GM10248 (cell line): ENCODE measurements around the gene MCL1.
"Not testable (repeated sequence)": the region's sequence is repeated elsewhere in the genome, so short reads cannot be mapped to it uniquely, and the experiment has no call there.

Experiments
- CTCF ChIA-PET: fragments of 300-600 bp; sonication (Branson Sonifier 250); formaldehyde crosslinking; extraction: SDS; loops from one replicate; lab custom pipeline; 2021; ENCODE audit warnings: antibody characterized with exemption; lab: Yijun Ruan, JAX
- POLR2A ChIA-PET: fragments of 350-650 bp; sonication (Branson Sonifier 250); formaldehyde crosslinking; extraction: SDS; loops from one replicate; lab custom pipeline; 2020; ENCODE audit warnings: antibody characterized with exemption; lab: Yijun Ruan, JAX
- DNase-seq: peaks from one replicate; pipeline ENCODE4 v3.0.0; 2012; ENCODE audit errors: extremely low spot score
- TF ChIP-seq, protein P1 (sequence below): IDR thresholded peaks from 2 replicates; pipeline ENCODE4 v1.5.1; 2012; ENCODE audit warnings: mild to moderate bottlenecking, low read depth; ENCODE audit errors: extremely low read depth, missing control alignments, control extremely low read depth

MCL1 gene

DNA sequence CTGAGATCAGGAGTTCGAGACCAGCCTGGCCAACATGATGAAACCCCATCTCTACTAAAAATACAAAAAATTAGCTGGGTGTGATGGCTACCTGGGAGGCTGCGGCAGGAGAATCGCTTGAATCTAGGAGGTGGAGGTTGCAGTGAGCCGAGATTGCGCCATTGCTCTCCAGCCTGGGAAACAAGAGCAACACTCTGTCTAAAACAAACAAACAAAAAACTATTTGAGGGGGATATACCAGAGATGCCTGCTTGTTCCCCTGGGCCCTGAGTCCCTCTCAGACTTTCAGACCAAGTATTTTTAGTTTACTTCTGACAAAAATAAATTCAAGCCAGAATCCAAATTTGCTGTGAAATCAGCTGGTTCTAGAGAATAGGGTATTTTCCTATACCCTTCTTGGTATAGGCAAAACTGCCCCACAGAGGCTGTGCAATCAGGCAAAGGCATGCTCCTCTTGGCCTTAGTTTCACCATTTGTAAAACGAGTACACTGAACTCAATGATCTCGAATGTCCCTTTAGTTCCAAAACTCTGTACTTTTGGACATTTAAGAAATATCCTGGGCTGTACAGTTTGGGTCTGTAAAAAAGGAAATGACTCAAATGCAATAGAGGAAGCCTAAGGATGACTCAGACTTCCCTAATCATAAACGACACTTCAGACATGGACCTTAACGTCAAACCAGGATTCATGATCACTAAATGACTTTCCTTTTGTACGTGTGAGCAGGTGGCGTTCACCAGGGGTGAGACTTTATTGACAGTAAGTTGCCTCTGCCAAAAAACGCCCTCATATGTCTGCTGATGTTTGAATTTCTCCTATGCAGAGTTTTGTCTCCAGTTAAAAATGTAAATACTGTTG lies 33.9 kb upstream of the MCL1 start:
- TF ChIP-seq, protein P1, sequence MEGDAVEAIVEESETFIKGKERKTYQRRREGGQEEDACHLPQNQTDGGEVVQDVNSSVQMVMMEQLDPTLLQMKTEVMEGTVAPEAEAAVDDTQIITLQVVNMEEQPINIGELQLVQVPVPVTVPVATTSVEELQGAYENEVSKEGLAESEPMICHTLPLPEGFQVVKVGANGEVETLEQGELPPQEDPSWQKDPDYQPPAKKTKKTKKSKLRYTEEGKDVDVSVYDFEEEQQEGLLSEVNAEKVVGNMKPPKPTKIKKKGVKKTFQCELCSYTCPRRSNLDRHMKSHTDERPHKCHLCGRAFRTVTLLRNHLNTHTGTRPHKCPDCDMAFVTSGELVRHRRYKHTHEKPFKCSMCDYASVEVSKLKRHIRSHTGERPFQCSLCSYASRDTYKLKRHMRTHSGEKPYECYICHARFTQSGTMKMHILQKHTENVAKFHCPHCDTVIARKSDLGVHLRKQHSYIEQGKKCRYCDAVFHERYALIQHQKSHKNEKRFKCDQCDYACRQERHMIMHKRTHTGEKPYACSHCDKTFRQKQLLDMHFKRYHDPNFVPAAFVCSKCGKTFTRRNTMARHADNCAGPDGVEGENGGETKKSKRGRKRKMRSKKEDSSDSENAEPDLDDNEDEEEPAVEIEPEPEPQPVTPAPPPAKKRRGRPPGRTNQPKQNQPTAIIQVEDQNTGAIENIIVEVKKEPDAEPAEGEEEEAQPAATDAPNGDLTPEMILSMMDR, result no peak
- peak; percentile 64 for DNase-seq
- POLR2A ChIA-PET, result interaction anchor here (0.6 to 1.8 kb wide), 2 partner anchors 16 to 34 kb away, joined by 3 to 9 read pairs; partner anchors contain the start of genes ENSA and MCL1
- CTCF ChIA-PET, result interaction anchor here (1.3 to 15.3 kb wide), 3 partner anchors 13 to 52 kb away, joined by 3 to 151 read pairs (median 9); no protein-coding TSS in a partner anchor

DNA sequence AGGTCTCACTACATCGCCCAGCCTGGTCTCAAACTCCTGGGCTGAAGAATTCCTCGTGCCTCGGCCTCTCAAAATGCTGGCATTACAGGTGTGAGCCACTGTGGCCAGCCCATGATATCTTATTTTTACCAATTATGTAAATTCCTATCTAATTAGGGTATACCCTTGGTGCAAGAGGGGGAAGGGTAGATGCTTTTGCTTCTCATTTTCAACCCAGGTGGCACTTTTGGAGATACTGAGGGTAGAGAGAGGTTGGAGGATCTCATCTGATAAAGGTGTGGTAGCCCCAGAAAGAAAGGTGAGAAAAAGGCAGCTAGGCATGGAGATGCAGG lies 32.6 kb upstream of the MCL1 start:
- CTCF ChIA-PET, result interaction anchor here (15.3 kb wide), 1 partner anchor 50 kb away, joined by 151 read pairs; no protein-coding TSS in a partner anchor
- POLR2A ChIA-PET, result interaction anchor here (0.7 to 1.8 kb wide), 4 partner anchors 17 to 51 kb away, joined by 3 to 11 read pairs (median 6); partner anchors contain the start of genes ENSA and MCL1
- no peak for DNase-seq

DNA sequence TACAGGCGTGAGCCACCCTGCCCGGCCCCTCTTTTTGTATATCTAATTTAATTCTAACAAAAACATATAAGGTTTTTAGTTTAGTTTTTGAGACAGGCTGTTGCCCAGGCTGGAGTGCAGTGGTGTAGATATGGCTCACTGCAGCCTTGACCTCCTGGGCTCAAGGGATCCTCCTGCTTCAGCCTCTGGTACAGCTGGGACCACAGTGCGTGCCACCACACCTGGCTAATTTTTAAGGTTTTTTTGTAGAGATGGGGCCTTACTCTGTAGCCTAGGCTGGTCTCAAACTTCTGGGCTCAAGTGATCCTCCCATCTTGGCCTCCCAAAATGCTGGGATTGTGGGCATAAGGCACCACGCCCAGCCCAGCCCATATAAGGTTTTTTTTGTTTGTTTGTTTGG lies 31.2 kb upstream of the MCL1 start:
- ChIA-PET CTCF (interaction anchor here (1.2 to 15.3 kb wide), 3 partner anchors 10 to 49 kb away, joined by 3 to 151 read pairs (median 18); no protein-coding TSS in a partner anchor), POLR2A (no interaction called here)
- TF ChIP-seq, protein P1, result no peak

More for the DNA sequence above, 32.6 kb upstream of the MCL1 start:
- TF ChIP-seq, protein P1, result no peak

DNA sequence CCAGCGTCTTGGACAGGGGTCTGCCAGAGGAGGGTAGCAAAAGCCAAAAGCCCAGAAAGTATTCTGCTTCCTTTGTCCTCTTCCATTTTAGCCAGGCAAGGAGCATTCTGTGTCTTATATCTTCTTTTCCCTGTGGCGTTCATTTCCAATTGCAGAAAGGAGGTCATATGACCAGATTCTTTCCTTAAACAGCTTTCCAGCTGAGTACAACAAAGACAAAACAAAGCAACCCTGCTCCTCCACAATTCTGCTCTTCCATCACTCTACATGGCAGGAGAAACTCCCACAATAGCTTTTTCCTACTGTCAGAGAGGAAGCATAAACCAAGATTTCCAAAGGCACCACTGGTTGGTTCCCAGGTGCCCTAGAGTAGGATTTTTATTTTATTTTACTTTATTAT lies 30.3 kb upstream of the MCL1 start:
- ChIA-PET POLR2A (interaction anchor here (1.2 to 1.4 kb wide), 2 partner anchors 30 to 47 kb away, joined by 4 to 6 read pairs; partner anchors contain the start of gene MCL1), CTCF (interaction anchor here (1.1 to 15.3 kb wide), 5 partner anchors 10 to 48 kb away, joined by 3 to 151 read pairs (median 4); no protein-coding TSS in a partner anchor)
- TF ChIP-seq, protein P1, result no peak
- DNase-seq, result no peak

More for the DNA sequence above, 31.2 kb upstream of the MCL1 start:
- no peak for DNase-seq

DNA sequence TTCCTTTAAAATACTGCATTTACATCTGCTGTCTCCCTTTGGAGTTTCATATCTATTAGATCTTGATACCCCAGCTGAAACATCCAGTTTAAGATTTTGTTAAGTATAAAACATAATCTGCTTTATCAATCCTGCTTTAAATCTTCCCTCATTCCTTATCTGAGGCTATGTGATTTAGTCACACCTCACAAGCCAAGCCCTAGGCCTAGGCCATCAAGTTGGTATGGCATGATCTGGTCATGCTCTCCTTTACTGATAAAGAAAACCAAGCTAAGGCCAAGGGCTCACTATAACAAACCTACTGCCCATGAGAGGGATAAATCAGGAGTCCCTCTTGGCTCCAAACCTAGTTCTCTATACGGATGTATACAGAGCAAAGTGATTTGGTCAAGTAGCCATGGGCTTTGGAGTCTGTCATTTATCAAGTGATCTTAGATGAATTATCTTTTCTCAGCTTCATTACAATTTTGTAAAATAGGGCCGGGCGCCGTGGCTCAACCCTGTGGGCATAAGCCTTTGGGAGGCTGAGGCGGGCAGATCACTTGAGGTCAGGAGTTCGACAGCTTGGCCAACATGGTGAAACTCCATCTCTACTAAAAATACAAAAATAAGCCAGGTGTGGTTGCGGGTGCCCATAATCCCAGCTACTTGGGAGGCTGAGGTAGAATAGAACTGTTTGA lies 27.2 kb upstream of the MCL1 start:
- TF ChIP-seq, protein P1, result no peak
- DNase-seq, result no peak
- POLR2A ChIA-PET, result interaction anchor here (1.4 kb wide), 1 partner anchor 27 kb away, joined by 4 read pairs; the partner anchor contains the start of gene MCL1
- CTCF ChIA-PET, result interaction anchor here (0.7 kb wide), 1 partner anchor 24 kb away, joined by 3 read pairs; no protein-coding TSS in a partner anchor

DNA sequence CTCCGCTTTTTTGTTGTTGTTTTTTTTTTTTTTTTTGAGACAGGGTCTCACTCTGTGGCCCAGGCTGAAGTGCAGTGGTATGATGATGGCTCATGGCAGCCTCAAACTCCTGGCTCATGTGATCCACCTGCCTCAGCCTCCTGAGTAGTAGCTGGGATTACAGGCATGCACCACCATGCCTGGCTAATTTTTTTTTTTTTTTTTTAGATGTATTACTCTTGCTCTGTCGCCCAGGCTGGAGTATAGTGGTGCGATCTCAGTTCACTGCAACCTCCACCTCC lies 26.0 kb upstream of the MCL1 start:
- ChIA-PET CTCF (interaction anchor here (0.8 kb wide), 1 partner anchor 18 kb away, joined by 3 read pairs; no protein-coding TSS in a partner anchor), POLR2A (interaction anchor here (0.6 kb wide), 2 partner anchors 25 to 53 kb away, joined by 3 to 4 read pairs; no protein-coding TSS in a partner anchor)
- not testable (repeated sequence) for DNase-seq
